ENCODE results near the gene SEM1. TPM values are rescaled to one million over a fixed set of nuclear protein-coding genes. Genes with fewer than 3 reads are reported as not detected.

SEM1 gene
- total and polyA plus RNA-seq, 2 of the 8 experiments (the other 6 are each of a cell fraction or from before 2014, with no cell fraction given) = 20.8 to 75.3 TPM

DNA sequence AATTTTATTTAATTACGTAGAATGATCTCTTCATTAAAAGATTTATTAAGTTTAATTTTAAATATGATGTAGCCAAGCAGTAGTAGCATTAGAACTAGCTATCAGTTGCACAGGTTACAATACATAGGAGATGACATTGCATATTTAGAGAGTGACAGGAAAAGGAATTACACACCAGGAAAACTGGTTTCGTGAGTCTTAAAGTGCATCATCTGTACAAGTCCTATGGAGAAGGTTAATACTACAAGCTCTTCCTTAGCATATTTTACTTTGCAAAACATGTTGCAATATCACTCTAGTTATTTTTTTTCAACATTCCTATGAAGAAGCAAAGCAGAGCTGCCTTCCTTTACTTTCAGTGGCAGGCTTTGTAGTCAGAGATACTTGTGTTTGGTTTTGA lies 20.2 kb upstream of the SEM1 start:
- FAIRE-seq (no peak), DNase-seq (ENCODE audit: low read depth in 1 of 2, low spot score in 2 of 2) (no peak)
- Histone ChIP-seq H2BK12ac (ENCODE audit: low read depth, low read length) (no peak overlapping the region), H2BK20ac (ENCODE audit: low read length) (no peak overlapping the region), H2BK5ac (ENCODE audit: low read depth, low read length) (no peak overlapping the region), H3K4me3 (ENCODE audit: extremely low read depth in 1 of 4, insufficient read depth in 2 of 4, low read depth in 3 of 4, low read length in 4 of 4) (no peak overlapping the region), H3K23me2 (ENCODE audit: low read depth, low read length) (no peaks in the 10 kb centered on the region), H3K4me1 (replicated peaks in 1 of 4; ENCODE audit: control insufficient read depth in 3 of 4, insufficient read depth in 4 of 4, low read length in 3 of 4) (no peaks in the 10 kb centered on the region), H3K27me3 (replicated peaks in 1 of 4; ENCODE audit: control insufficient read depth in 3 of 4, extremely low read depth in 1 of 4, insufficient read depth in 3 of 4, low read length in 3 of 4) (no peaks in the 10 kb centered on the region), H3K4ac (replicated peaks; ENCODE audit: insufficient read length, low read depth, low read length) (no peak overlapping the region), H2BK15ac (ENCODE audit: low read length) (no peak overlapping the region), H3K27ac (ENCODE audit: low read depth, low read length) (no peak overlapping the region), H3K4me2 (ENCODE audit: insufficient read depth in 1 of 2, low read depth in 2 of 2, low read length in 2 of 2) (no peak overlapping the region), H3K56ac (replicated peaks; ENCODE audit: insufficient read length, low read depth, low read length) (no peak overlapping the region), H3K36me3 (ENCODE audit: control insufficient read depth in 2 of 4, insufficient read depth in 4 of 4, low read length in 3 of 4) (no peaks in the 10 kb centered on the region), H3K14ac (ENCODE audit: insufficient read length) (no peak overlapping the region), H3K9ac (replicated peaks in 1 of 4; ENCODE audit: extremely low read depth in 1 of 4, low read depth in 3 of 4, low read length in 3 of 4) (no peak overlapping the region), H2AK5ac (ENCODE audit: low read depth, low read length) (no peak overlapping the region), H3K79me1 (ENCODE audit: low read depth, low read length) (no peaks in the 10 kb centered on the region), H4K5ac (ENCODE audit: insufficient read length, low read depth, low read length) (no peak overlapping the region), H4K8ac (ENCODE audit: extremely low read depth, insufficient read depth, low read length) (no peak overlapping the region), H4K91ac (replicated peaks; ENCODE audit: insufficient read length, low read length) (no peak overlapping the region), H2BK120ac (replicated peaks; ENCODE audit: low read depth, low read length) (no peak overlapping the region), H3K18ac (ENCODE audit: extremely low read depth, low read length) (no peak overlapping the region), H3K23ac (ENCODE audit: insufficient read length) (no peak overlapping the region), H3K9me3 (ENCODE audit: insufficient read depth in 2 of 2, low read depth in 1 of 2, low read length in 1 of 2) (no peaks in the 10 kb centered on the region), H4K20me1 (replicated peaks in 1 of 2; ENCODE audit: control insufficient read depth in 1 of 2, insufficient read depth in 2 of 2, low read length in 2 of 2) (no peaks in the 10 kb centered on the region), H3K79me2 (ENCODE audit: control insufficient read depth in 1 of 2, insufficient read depth in 2 of 2, low read length in 2 of 2) (no peaks in the 10 kb centered on the region), H2AFZ (ENCODE audit: low read length) (no peak overlapping the region)
- no peak for TF ChIP-seq POLR2AphosphoS5 (IDR thresholded peaks at IDR 0.05; ENCODE audit: low read depth, low read length)
- no peak for TF ChIP-seq PHF8 (conservative IDR thresholded peaks at IDR 0.05; ENCODE audit: low read depth, low read length)
- ChIA-PET CTCF (ENCODE audit: partially characterized antibody) (interaction anchor here (0.7 kb wide), 1 partner anchor 256 kb away, joined by 4 read pairs; no protein-coding TSS in a partner anchor), POLR2A (ENCODE audit: partially characterized antibody) (no interaction called here)
- WGBS, 2 experiments (ENCODE audit: extremely low coverage in 1 of 2, insufficient coverage in 1 of 2, insufficient read length in 1 of 2, insufficient replicate concordance in 2 of 2, low coverage in 1 of 2, low lambda C conversion rate in 2 of 2, missing lambda C conversion rate in 1 of 2) = 93% methylated on average over 2 of the region's 2 CpGs; no CpG with 5 or more reads in 1 of the 2 experiments
